H1 (cell line): ENCODE measurements around the gene THOC7. TPM values are rescaled to one million over a fixed set of nuclear protein-coding genes. Genes with fewer than 3 reads are reported as not detected.

Experiments
- BRCA1 ChIP-seq: IDR thresholded peaks from 2 replicates; pipeline ENCODE4 v1.6.1; 2012; ENCODE audit warnings: low read depth, low read length, improper control_type of control experiment
- CHD7 ChIP-seq: fragments of 300-600 bp; sonication (generic); IDR thresholded peaks from 2 replicates; pipeline ENCODE4 v1.7.1; 2012; ENCODE audit warnings: low read length, moderate library complexity, mild to moderate bottlenecking, inconsistent platforms; ENCODE audit not compliant: insufficient replicate concordance
- EP300 ChIP-seq, 2 experiments: IDR thresholded peaks; 1 replicate in 1 of 2; 2 replicates in 1 of 2; pipeline ENCODE4 v1.6.1; 2011 to 2012; ENCODE audit warnings: low read depth in 2 of 2, low read length in 2 of 2, mild to moderate bottlenecking in 2 of 2, borderline replicate concordance in 1 of 2, inconsistent platforms in 1 of 2, moderate library complexity in 1 of 2
- PHF8 ChIP-seq: fragments of 200-600 bp; sonication (generic); conservative IDR thresholded peaks from 2 replicates; pipeline ENCODE4 v1.7.1; 2012; ENCODE audit warnings: low read depth, mild to moderate bottlenecking, inconsistent platforms, low read length, moderate library complexity
- USF2 ChIP-seq: IDR thresholded peaks from 2 replicates; pipeline ENCODE4 v1.6.1; 2011; ENCODE audit warnings: low read length, improper control_type of control experiment
- polyA plus RNA-seq, 7 experiments: library from polyadenylated mRNA; depleted of rRNA in 3 of 7; stranded (reverse) in 5 of 7; unstranded in 2 of 7; fragments of >200 nt in 5 of 7; fragments of 200-250 nt in 2 of 7; gene quantifications; 1 replicate in 5 of 7; 2 replicates in 1 of 7; 4 replicates in 1 of 7; pipeline versions ENCODE4 v1.2.1 to v1.2.3, GENCODE V29; 2011 to 2013; ENCODE audit warnings: missing spikeins in 2 of 7, mixed read lengths in 2 of 7
- total RNA-seq: library from RNA; stranded (reverse); fragmentation: NEBNext Ultra II Directional; extraction: Animal tissue kit (Norgen Biotek cat#: 25700); gene quantifications from 2 replicates; pipeline ENCODE4 v1.2.1, GENCODE V29; 2021

The THOC7 gene
- total and polyA plus RNA-seq, 2 of the 8 experiments (the other 6 are each of a cell fraction or from before 2014, with no cell fraction given), result 18.7 to 74.0 TPM

- TF ChIP-seq USF2 (no peak), EP300 (IDR thresholded peaks at IDR 0.05; ENCODE audit: borderline replicate concordance in 1 of 2, low read depth in 2 of 2, low read length in 2 of 2) (no peak), PHF8 (no peak), BRCA1 (no peak), CHD7 (no peak)
Observed at GRCh38 chr3:63912768-63913588, 49.4 kb upstream of the THOC7 start (continued).
